Loucy (cell line): Measurements from ENCODE around the gene MLYCD.
A peak's percentile ranks its signal among the peaks of the same experiment; 100 is the strongest.

ENCODE experiments used
- H2AFZ ChIP-seq: fragments of 200-600 bp; sonication (generic); 2 replicates; pipeline ENCODE4 v1.6.0; 2016; ENCODE audit warnings: antibody characterized with exemption, mild to moderate bottlenecking, low read length, moderate library complexity
- H3F3A ChIP-seq: fragments of 200-600 bp; 2 replicates; pipeline ENCODE4 v1.6.0; 2016; ENCODE audit warnings: antibody characterized with exemption, low read depth, mild to moderate bottlenecking
- H3K27me3 ChIP-seq: fragments of 200-600 bp; sonication (generic); 2 replicates; pipeline ENCODE4 v1.6.1; 2014; ENCODE audit warnings: low read length, mild to moderate bottlenecking; ENCODE audit not compliant: insufficient read depth, poor library complexity, severe bottlenecking
- H3K36me3 ChIP-seq: fragments of 200-600 bp; sonication (generic); 2 replicates; pipeline ENCODE4 v1.6.1; 2016; ENCODE audit warnings: low read length; ENCODE audit not compliant: insufficient read depth
- H3K4me1 ChIP-seq: fragments of 200-600 bp; sonication (generic); 2 replicates; pipeline ENCODE4 v1.5.1; 2014; ENCODE audit warnings: low read length, mild to moderate bottlenecking; ENCODE audit not compliant: insufficient read depth, poor library complexity, severe bottlenecking
- H3K4me2 ChIP-seq: fragments of 200-600 bp; sonication (generic); 2 replicates; pipeline ENCODE4 v1.6.0; 2014; ENCODE audit warnings: antibody characterized with exemption, low read length, low read depth, mild to moderate bottlenecking; ENCODE audit not compliant: poor library complexity, severe bottlenecking
- H3K4me3 ChIP-seq: fragments of 200-600 bp; sonication (generic); 2 replicates; pipeline ENCODE4 v1.5.1; 2014; ENCODE audit warnings: low read length, mild to moderate bottlenecking, mixed read lengths; ENCODE audit not compliant: poor library complexity, severe bottlenecking
- H3K79me2 ChIP-seq: fragments of 200-600 bp; sonication (generic); 2 replicates; pipeline ENCODE4 v1.6.1; 2014; ENCODE audit warnings: low read length; ENCODE audit not compliant: insufficient read depth
- H3K9ac ChIP-seq: fragments of 200-600 bp; sonication (generic); 2 replicates; pipeline ENCODE4 v1.6.0; 2014; ENCODE audit warnings: mild to moderate bottlenecking, low read depth, low read length, moderate library complexity; ENCODE audit not compliant: poor library complexity, severe bottlenecking
- H3K9me2 ChIP-seq: fragments of 200-600 bp; sonication (generic); replicated peaks from 2 replicates; pipeline ENCODE4 v1.6.1; 2016; ENCODE audit warnings: low read depth, low read length, mixed read lengths
- H3K9me3 ChIP-seq: fragments of 200-600 bp; sonication (generic); 2 replicates; pipeline ENCODE4 v1.6.1; 2014; ENCODE audit warnings: mild to moderate bottlenecking, antibody characterized with exemption, low read length, low read depth; ENCODE audit not compliant: insufficient read depth
- H4K20me1 ChIP-seq: fragments of 200-600 bp; sonication (generic); 2 replicates; pipeline ENCODE4 v1.6.0; 2014; ENCODE audit warnings: antibody characterized with exemption, low read length, mild to moderate bottlenecking; ENCODE audit not compliant: insufficient read depth, poor library complexity, severe bottlenecking
- EZH2phosphoT487 ChIP-seq: fragments of 200-600 bp; IDR thresholded peaks from 2 replicates; pipeline ENCODE4 v1.6.1; 2018; ENCODE audit warnings: antibody characterized with exemption, mild to moderate bottlenecking, moderate library complexity, borderline replicate concordance
- TF ChIP-seq, protein P1 (sequence below): fragments of 200-600 bp; sonication (generic); conservative IDR thresholded peaks from 2 replicates; pipeline ENCODE4 v1.5.1; 2014; ENCODE audit warnings: mild to moderate bottlenecking, antibody characterized with exemption, low read length

Gene MLYCD

DNA sequence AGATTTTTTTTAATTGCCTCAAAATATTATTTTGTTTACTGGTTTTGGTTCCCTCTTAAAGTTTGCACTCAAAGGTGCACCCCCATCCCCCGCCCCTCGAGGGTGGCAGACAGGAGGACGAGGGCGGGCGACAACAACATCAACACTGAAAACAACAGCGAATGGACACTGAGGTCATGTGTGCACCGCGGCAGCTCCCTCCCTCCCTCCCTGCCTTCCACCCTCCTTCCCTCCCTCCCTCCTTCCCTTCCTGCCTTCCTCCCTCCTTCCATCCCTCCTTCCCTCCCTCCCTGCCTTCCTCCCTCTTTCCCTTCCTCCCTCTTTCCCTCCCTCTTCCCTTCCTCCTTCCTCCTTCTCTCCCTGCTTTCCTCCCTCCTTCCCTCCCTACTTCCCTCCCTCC is 52.6 kb downstream of the MLYCD start:
- Histone ChIP-seq H3K36me3 (no peaks in the 10 kb centered on the region), H3K9me2 (no peaks in the 10 kb centered on the region), H3K79me2 (no peaks in the 10 kb centered on the region), H3F3A (no peaks in the 10 kb centered on the region), H3K4me3 (no peak overlapping the region), H3K4me2 (no peak overlapping the region), H4K20me1 (no peaks in the 10 kb centered on the region), H2AFZ (no peak overlapping the region), H3K27me3 (no peaks in the 10 kb centered on the region), H3K9ac (no peak overlapping the region), H3K9me3 (no peaks in the 10 kb centered on the region), H3K4me1 (peaks cover 11% of the 10 kb centered on the region)
- TF ChIP-seq, protein P1, sequence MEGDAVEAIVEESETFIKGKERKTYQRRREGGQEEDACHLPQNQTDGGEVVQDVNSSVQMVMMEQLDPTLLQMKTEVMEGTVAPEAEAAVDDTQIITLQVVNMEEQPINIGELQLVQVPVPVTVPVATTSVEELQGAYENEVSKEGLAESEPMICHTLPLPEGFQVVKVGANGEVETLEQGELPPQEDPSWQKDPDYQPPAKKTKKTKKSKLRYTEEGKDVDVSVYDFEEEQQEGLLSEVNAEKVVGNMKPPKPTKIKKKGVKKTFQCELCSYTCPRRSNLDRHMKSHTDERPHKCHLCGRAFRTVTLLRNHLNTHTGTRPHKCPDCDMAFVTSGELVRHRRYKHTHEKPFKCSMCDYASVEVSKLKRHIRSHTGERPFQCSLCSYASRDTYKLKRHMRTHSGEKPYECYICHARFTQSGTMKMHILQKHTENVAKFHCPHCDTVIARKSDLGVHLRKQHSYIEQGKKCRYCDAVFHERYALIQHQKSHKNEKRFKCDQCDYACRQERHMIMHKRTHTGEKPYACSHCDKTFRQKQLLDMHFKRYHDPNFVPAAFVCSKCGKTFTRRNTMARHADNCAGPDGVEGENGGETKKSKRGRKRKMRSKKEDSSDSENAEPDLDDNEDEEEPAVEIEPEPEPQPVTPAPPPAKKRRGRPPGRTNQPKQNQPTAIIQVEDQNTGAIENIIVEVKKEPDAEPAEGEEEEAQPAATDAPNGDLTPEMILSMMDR: no peak
- no peak for TF ChIP-seq EZH2phosphoT487

- no peaks in the 10 kb centered on the region for H4K20me1 ChIP-seq
- H3K9me3 ChIP-seq: no peaks in the 10 kb centered on the region
- H3K36me3 ChIP-seq: no peaks in the 10 kb centered on the region
- H2AFZ ChIP-seq: peak overlapping the region; percentile 67
- H3K79me2 ChIP-seq: no peaks in the 10 kb centered on the region
- H3K4me3 ChIP-seq: peak overlapping the region; percentile 68
- peaks cover 11% of the 10 kb centered on the region for H3K4me1 ChIP-seq
- peak overlapping the region; percentile 81 for H3K4me2 ChIP-seq
- no peaks in the 10 kb centered on the region for H3K27me3 ChIP-seq
- H3F3A ChIP-seq: no peaks in the 10 kb centered on the region
- no peak overlapping the region for H3K9ac ChIP-seq
- H3K9me2 ChIP-seq: no peaks in the 10 kb centered on the region
- TF ChIP-seq, protein P1: no peak
- no peak for TF ChIP-seq EZH2phosphoT487
These were observed 53.6 kb downstream of the MLYCD start for GRCh38 chr16:83952587-83952939.

DNA sequence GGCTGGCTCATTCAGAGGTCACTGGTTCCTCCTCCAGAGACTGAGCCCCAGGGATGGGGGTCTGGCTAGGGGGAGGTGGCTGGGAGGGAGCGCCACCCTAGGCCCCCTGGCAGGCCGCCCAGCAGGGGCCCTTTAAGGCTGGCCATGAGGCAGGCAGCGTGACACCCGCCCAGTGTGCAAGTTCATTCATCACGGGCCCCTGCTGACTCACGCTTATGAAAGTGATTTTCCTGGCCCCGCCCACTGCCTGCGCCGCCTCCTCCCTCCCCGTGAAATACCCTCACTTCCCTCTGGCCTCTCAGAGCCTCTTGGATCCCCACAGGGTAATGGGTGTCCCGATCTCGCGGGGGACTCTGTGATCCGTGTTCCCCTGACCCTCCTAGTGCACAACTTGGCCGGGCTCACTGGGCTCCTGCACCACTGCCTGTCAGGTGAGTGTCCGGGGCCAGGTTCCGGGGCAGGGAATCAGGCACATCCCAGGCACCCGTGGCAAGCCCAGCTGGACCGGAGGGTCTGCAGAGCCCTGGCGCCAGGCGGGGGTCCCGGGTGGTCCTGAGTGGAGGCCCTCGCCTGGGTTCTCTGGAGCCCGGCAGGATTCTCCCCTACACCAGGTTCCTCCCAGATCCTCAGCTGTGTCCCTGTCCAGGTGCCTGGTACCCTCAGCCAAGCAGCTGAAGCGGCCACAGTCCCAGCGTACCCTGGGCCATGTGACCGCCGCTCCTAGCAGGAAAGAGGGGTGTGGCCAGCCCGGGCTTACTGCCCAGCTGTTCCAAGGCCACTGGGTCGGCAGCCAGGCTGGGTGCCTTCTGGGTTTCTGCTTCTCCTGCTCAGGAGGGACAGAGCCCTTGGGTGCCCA is 54.3 kb downstream of the MLYCD start, which contains the start of gene OSGIN1:
TSS of gene OSGIN1 (plus strand) at position 301 of the 856 bp plus-strand sequence. CDS start 4,432 bp downstream, outside the sequence.
- peak within 1 kb of the TSS; percentile 81 for H3K4me2 ChIP-seq
- H3F3A ChIP-seq: no peaks in the 10 kb centered on the region
- no peaks in the 10 kb centered on the region for H3K9me3 ChIP-seq
- H3K4me1 ChIP-seq: peaks cover 11% of the 10 kb centered on the region
- no peaks in the 10 kb centered on the region for H3K9me2 ChIP-seq
- peak within 1 kb of the TSS; percentile 67 for H2AFZ ChIP-seq
- no peaks in the 10 kb centered on the region for H4K20me1 ChIP-seq
- no peaks in the 10 kb centered on the region for H3K36me3 ChIP-seq
- no peaks in the 10 kb centered on the region for H3K79me2 ChIP-seq
- H3K27me3 ChIP-seq: no peaks in the 10 kb centered on the region
- TF ChIP-seq EZH2phosphoT487: no peak
- TF ChIP-seq, protein P1: no peak
- H3K4me3 ChIP-seq: peak within 1 kb of the TSS; percentile 68
- peak within 1 kb of the TSS; percentile 33 for H3K9ac ChIP-seq
